Upper lobe of right lung (tissue), 1 donor: Measurements from ENCODE around the gene RAD51D. TPM values are rescaled to one million over a fixed set of nuclear protein-coding genes. Genes with fewer than 3 reads are reported as not detected.

Source experiments
- ATAC-seq: fragments of 200-7000 bp; cut with Tn5 transposase; one replicate; pipeline ENCODE4 v1.9.1; 2020; ENCODE audit warnings: mild to moderate bottlenecking, moderate library complexity
- DNase-seq: peaks from one replicate; pipeline ENCODE4 v3.0.0-alpha.2; 2020
- H3K27ac ChIP-seq: fragments of 200-600 bp; one replicate; pipeline ENCODE4 v1.8.0; 2022
- H3K27me3 ChIP-seq: fragments of 200-600 bp; one replicate; pipeline ENCODE4 v1.8.0; 2022; ENCODE audit warnings: mild to moderate bottlenecking
- H3K36me3 ChIP-seq: fragments of 200-600 bp; one replicate; pipeline ENCODE4 v1.8.0; 2022
- H3K4me1 ChIP-seq: fragments of 200-600 bp; one replicate; pipeline ENCODE4 v1.8.0; 2022
- H3K4me3 ChIP-seq: fragments of 200-600 bp; one replicate; pipeline ENCODE4 v1.8.0; 2022; ENCODE audit warnings: mild to moderate bottlenecking
- H3K9me3 ChIP-seq: fragments of 200-600 bp; one replicate; pipeline ENCODE4 v1.8.0; 2022
- CTCF ChIP-seq: fragments of 200-600 bp; IDR thresholded peaks from one replicate; pipeline ENCODE4 v1.8.0; 2022; ENCODE audit warnings: antibody characterized with exemption
- intact Hi-C: fragments of 100-400 bp; cut with DNase I; formaldehyde crosslinking; loops from one replicate; pipeline ENCODE4 v1.11.0; 2022
- total RNA-seq: library from RNA; stranded (reverse); fragmentation: NEBNext Ultra II Directional; extraction: Animal tissue kit (Norgen Biotek cat#: 25700); gene quantifications from one replicate; pipeline ENCODE4 v1.2.1, GENCODE V29; 2021
- donor health status: DM: no; HTN: yes; CAD: no; lungs with severe emphysema.

Gene RAD51D
- total RNA-seq, 1 donor from 2014 or later, result 19.1 TPM

DNA sequence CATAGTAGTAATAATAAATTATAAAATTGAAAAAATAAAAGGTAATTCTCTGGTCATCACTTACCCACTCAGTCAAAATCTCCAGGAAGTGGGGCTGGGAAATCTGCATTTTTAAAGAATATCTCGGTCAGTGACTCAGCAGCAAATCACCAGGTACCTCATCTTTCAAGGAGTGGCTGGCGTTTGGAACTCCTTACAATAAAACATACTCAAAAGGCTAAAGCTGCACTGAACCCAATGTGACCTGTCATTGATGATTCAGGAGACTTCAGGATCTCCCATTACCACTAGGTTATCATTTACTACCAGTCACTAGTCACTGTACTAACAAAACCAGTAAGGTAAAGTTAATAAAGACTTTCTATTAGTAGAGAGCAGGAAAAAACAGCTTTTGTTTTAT is 34.7 kb downstream of the RAD51D start:
- Histone ChIP-seq H3K27me3 (no peaks in the 10 kb centered on the region), H3K27ac (no peak overlapping the region), H3K36me3 (no peaks in the 10 kb centered on the region), H3K4me3 (no peak overlapping the region), H3K9me3 (no peaks in the 10 kb centered on the region), H3K4me1 (peaks cover 4% of the 10 kb centered on the region)
- DNase-seq (no peak), ATAC-seq (no peak)
- intact Hi-C loops, result no loop called here
- TF ChIP-seq CTCF, result no peak

GRCh38 chr17:35083071-35083470 is 36.6 kb downstream of the RAD51D start:
- DNase-seq (no peak), ATAC-seq (no peak)
- Histone ChIP-seq H3K4me1 (peaks cover 4% of the 10 kb centered on the region), H3K9me3 (no peaks in the 10 kb centered on the region), H3K36me3 (no peaks in the 10 kb centered on the region), H3K27ac (no peak overlapping the region), H3K4me3 (no peak overlapping the region), H3K27me3 (no peaks in the 10 kb centered on the region)
- TF ChIP-seq CTCF, result no peak
- intact Hi-C loops, result no loop called here

- H3K36me3 ChIP-seq, result no peaks in the 10 kb centered on the region
- intact Hi-C loops, result no loop called here
- H3K4me3 ChIP-seq, result no peak overlapping the region
- no peaks in the 10 kb centered on the region for H3K27me3 ChIP-seq
- H3K9me3 ChIP-seq, result no peaks in the 10 kb centered on the region
- ATAC-seq (no peak), DNase-seq (no peak)
- peaks cover 3% of the 10 kb centered on the region for H3K4me1 ChIP-seq
- no peak for TF ChIP-seq CTCF
- H3K27ac ChIP-seq, result no peak overlapping the region
These were observed 37.5 kb downstream of the RAD51D start for GRCh38 chr17:35082073-35082657.

- ATAC-seq, result no peak
- intact Hi-C loops, result no loop called here
- H3K27ac ChIP-seq, result no peak overlapping the region
These were observed 38.0 kb downstream of the RAD51D start for GRCh38 chr17:35081638-35082037.

GRCh38 chr17:35080536-35080935 is 39.1 kb downstream of the RAD51D start:
- no peak overlapping the region for H3K27ac ChIP-seq
- DNase-seq (no peak), ATAC-seq (no peak)
- H3K4me3 ChIP-seq, result no peak overlapping the region
- intact Hi-C loops, result no loop called here
- H3K36me3 ChIP-seq, result no peaks in the 10 kb centered on the region
- H3K27me3 ChIP-seq, result no peaks in the 10 kb centered on the region
- no peak for TF ChIP-seq CTCF
- H3K4me1 ChIP-seq, result no peaks in the 10 kb centered on the region
- H3K9me3 ChIP-seq, result no peaks in the 10 kb centered on the region

More at GRCh38 chr17:35081638-35082037, 38.0 kb downstream of the RAD51D start:
- TF ChIP-seq CTCF, result no peak
- Histone ChIP-seq H3K36me3 (no peaks in the 10 kb centered on the region), H3K4me3 (no peak overlapping the region), H3K27me3 (no peaks in the 10 kb centered on the region), H3K4me1 (no peaks in the 10 kb centered on the region), H3K9me3 (no peaks in the 10 kb centered on the region)
- no peak for DNase-seq
